HepG2 (cell line): ENCODE data around the gene TIFAB. TPM values are rescaled to one million over a fixed set of nuclear protein-coding genes. Genes with fewer than 3 reads are reported as not detected.

ENCODE experiments used
- ESRRA ChIP-seq: sonication (generic); formaldehyde crosslinking; IDR thresholded peaks from 2 replicates; pipeline ENCODE4 v1.5.1; 2020; ENCODE audit warnings: mild to moderate bottlenecking, low read depth, missing genetic modification reagents
- HDAC1 ChIP-seq: sonication (generic); formaldehyde crosslinking; IDR thresholded peaks from 2 replicates; pipeline ENCODE4 v1.5.1; 2020; ENCODE audit warnings: mild to moderate bottlenecking, missing genetic modification reagents
- HOXA7 ChIP-seq: sonication (generic); formaldehyde crosslinking; IDR thresholded peaks from 2 replicates; pipeline ENCODE4 v1.8.1; 2022; ENCODE audit warnings: mild to moderate bottlenecking, missing genetic modification reagents, moderate library complexity
- MAZ ChIP-seq, 2 experiments: sonication (generic) in 1 of 2; formaldehyde crosslinking in 1 of 2; IDR thresholded peaks; 2 replicates each; pipeline versions ENCODE4 v1.5.0 to v1.6.1; 2012 to 2020; ENCODE audit warnings: low read depth in 2 of 2, mild to moderate bottlenecking in 2 of 2, borderline replicate concordance in 1 of 2, improper control_type of control experiment in 1 of 2, low read length in 1 of 2, missing genetic modification reagents in 1 of 2, moderate library complexity in 1 of 2
- PHF8 ChIP-seq: sonication (generic); formaldehyde crosslinking; IDR thresholded peaks from 2 replicates; pipeline ENCODE4 v1.5.0; 2020; ENCODE audit warnings: missing genetic modification reagents
- RARG ChIP-seq: sonication (generic); formaldehyde crosslinking; IDR thresholded peaks from 2 replicates; pipeline ENCODE4 v1.4.0; 2020; ENCODE audit warnings: low read depth, mild to moderate bottlenecking, missing genetic modification reagents
- ZMYM3 ChIP-seq: sonication (generic); formaldehyde crosslinking; IDR thresholded peaks from 2 replicates; pipeline ENCODE4 v1.5.1; 2020; ENCODE audit warnings: mild to moderate bottlenecking, missing genetic modification reagents
- ZNF17 ChIP-seq: sonication (generic); formaldehyde crosslinking; IDR thresholded peaks from 2 replicates; pipeline ENCODE4 v1.5.0; 2020; ENCODE audit warnings: mild to moderate bottlenecking, missing genetic modification reagents
- ZNF547 ChIP-seq: sonication (generic); formaldehyde crosslinking; IDR thresholded peaks from 2 replicates; pipeline ENCODE4 v1.5.1; 2020; ENCODE audit warnings: mild to moderate bottlenecking, missing genetic modification reagents
- ZNF674 ChIP-seq: sonication (generic); formaldehyde crosslinking; IDR thresholded peaks from 2 replicates; pipeline ENCODE4 v1.5.0; 2020; ENCODE audit warnings: low read depth, mild to moderate bottlenecking, missing genetic modification reagents
- ZNF768 ChIP-seq: sonication (generic); formaldehyde crosslinking; IDR thresholded peaks from 2 replicates; pipeline ENCODE4 v1.4.0; 2020; ENCODE audit warnings: missing genetic modification reagents
- ZSCAN21 ChIP-seq: sonication (generic); formaldehyde crosslinking; IDR thresholded peaks from 2 replicates; pipeline ENCODE4 v1.8.0; 2022; ENCODE audit warnings: mild to moderate bottlenecking, missing genetic modification reagents, moderate library complexity, borderline replicate concordance
- ZSCAN25 ChIP-seq: sonication (generic); formaldehyde crosslinking; IDR thresholded peaks from 2 replicates; pipeline ENCODE4 v1.8.0; 2022; ENCODE audit warnings: mild to moderate bottlenecking, missing genetic modification reagents
- polyA plus RNA-seq, 8 experiments: library from polyadenylated mRNA; depleted of rRNA in 3 of 8; stranded (reverse) in 7 of 8; unstranded in 1 of 8; fragments of >200 nt; fragmentation: Illumina TruSeq in 4 of 8; extraction: Trizol in 4 of 8; gene quantifications; 2 replicates each; pipeline versions ENCODE4 v1.2.1 to v1.2.3, GENCODE V29; 2011 to 2016; ENCODE audit warnings: low read depth in 4 of 8, missing spikeins in 1 of 8, mixed read lengths in 1 of 8; ENCODE audit not compliant: insufficient read depth in 1 of 8
- total RNA-seq, 5 experiments: library from RNA; depleted of rRNA; stranded (reverse); fragments of >200 nt; fragmentation: Illumina TruSeq; extraction: Trizol; gene quantifications; 2 replicates each; pipeline ENCODE4 v1.2.3, GENCODE V29; 2016; ENCODE audit warnings: low read depth in 1 of 5
- TF ChIP-seq, protein P1 (sequence below): IDR thresholded peaks from 2 replicates; pipeline ENCODE4 v1.6.1; 2018; ENCODE audit warnings: missing genetic modification reagents, mild to moderate bottlenecking, missing compliant biosample characterization
- TF ChIP-seq, protein P2 (sequence below): sonication (generic); formaldehyde crosslinking; IDR thresholded peaks from 2 replicates; pipeline ENCODE4 v1.4.0; 2020; ENCODE audit warnings: missing genetic modification reagents, borderline replicate concordance
- TF ChIP-seq, protein P3 (sequence below): IDR thresholded peaks from 2 replicates; pipeline ENCODE4 v1.6.1; 2016; ENCODE audit warnings: mild to moderate bottlenecking
- TF ChIP-seq, protein P4 (sequence below), 2 experiments: IDR thresholded peaks; 2 replicates each; pipeline ENCODE4 v1.6.1; 2011 to 2012; ENCODE audit warnings: low read length in 2 of 2, borderline replicate concordance in 1 of 2, low read depth in 1 of 2, mild to moderate bottlenecking in 1 of 2, moderate library complexity in 1 of 2
- TF ChIP-seq, protein P5 (sequence below): sonication (generic); formaldehyde crosslinking; IDR thresholded peaks from 2 replicates; pipeline ENCODE4 v1.8.1; 2023; ENCODE audit warnings: missing genetic modification reagents, inconsistent platforms, borderline replicate concordance

TIFAB gene
- total and polyA plus RNA-seq, 2 of the 13 experiments (the other 11 are each of a cell fraction or from before 2014, with no cell fraction given): not detected

DNA sequence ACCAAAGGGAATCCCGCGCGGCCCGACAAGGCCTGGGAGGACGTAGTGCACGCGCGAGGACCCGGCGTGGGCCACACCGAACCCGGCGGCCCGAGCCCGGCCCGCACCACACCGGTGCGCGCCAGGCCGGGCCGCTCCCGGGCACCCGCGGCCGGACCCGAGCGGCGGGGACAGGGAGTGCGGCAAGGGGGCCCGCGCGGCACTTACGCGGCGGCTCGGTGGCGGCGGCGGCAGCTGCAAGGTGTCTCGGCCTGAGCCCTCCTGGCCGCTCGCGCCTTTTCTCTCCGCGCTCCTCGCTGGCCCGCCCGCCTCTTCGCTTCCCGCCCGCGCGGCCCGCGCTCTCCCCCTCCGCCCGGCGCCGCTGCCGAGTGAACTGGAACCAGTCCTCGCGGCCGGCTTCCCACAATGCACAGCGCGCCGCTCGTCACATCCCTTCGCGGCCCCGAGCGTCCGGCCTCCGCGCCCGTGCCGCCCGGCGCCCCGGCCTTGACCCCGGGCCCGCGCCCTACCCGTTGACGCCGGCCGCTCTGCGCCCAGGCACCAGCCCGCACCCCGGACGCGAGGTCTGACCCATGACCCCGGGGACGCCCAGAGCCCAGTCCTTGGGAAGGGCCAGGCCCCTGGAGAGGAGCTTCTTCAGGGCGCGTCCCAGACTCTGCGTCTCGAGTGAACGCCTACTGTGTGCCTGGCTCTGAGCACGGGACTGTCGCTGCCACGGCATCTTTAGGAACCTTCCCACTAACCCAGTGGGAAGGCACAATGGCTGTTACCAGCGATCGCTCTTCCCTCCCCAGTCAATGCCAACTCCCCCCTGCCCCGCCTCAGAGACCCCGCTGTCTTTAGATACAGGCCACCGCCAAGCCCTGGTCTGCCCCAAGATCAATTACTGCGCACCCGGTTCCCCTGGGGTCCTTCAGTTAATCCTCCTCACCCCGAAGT, 53.0 kb downstream of the TIFAB start, which contains the start of gene MACROH2A1 (continued):
- TF ChIP-seq ZSCAN25: peak; percentile 80; the same call in 1 of the 2 replicates
- TF ChIP-seq ZSCAN21: peak; percentile 69; the same call in 1 of the 2 replicates
- TF ChIP-seq, protein P1, sequence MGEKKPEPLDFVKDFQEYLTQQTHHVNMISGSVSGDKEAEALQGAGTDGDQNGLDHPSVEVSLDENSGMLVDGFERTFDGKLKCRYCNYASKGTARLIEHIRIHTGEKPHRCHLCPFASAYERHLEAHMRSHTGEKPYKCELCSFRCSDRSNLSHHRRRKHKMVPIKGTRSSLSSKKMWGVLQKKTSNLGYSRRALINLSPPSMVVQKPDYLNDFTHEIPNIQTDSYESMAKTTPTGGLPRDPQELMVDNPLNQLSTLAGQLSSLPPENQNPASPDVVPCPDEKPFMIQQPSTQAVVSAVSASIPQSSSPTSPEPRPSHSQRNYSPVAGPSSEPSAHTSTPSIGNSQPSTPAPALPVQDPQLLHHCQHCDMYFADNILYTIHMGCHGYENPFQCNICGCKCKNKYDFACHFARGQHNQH (CRISPR knock-in tag): peak; percentile 34; the same call in 1 of the 2 replicates
- TF ChIP-seq, protein P2, sequence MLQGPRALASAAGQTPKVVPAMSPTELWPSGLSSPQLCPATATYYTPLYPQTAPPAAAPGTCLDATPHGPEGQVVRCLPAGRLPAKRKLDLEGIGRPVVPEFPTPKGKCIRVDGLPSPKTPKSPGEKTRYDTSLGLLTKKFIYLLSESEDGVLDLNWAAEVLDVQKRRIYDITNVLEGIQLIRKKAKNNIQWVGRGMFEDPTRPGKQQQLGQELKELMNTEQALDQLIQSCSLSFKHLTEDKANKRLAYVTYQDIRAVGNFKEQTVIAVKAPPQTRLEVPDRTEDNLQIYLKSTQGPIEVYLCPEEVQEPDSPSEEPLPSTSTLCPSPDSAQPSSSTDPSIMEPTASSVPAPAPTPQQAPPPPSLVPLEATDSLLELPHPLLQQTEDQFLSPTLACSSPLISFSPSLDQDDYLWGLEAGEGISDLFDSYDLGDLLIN (CRISPR knock-in tag): no peak; the same call in 1 of the 2 replicates
- 0 out of 2 replicates have a peak, but pooled peaks have one; percentile 38 for TF ChIP-seq ZMYM3 (CRISPR knock-in tag)
- TF ChIP-seq HOXA7: no peak
- 0 out of 2 replicates have a peak, but pooled peaks have one; percentile 66 for TF ChIP-seq ESRRA
- peak; percentile 81 for TF ChIP-seq PHF8 (CRISPR knock-in tag)
- TF ChIP-seq ZNF674 (CRISPR knock-in tag): no peak
- peak; percentile 67; the same call in 1 of the 2 replicates for TF ChIP-seq ZNF547 (CRISPR knock-in tag)
- TF ChIP-seq, protein P3, sequence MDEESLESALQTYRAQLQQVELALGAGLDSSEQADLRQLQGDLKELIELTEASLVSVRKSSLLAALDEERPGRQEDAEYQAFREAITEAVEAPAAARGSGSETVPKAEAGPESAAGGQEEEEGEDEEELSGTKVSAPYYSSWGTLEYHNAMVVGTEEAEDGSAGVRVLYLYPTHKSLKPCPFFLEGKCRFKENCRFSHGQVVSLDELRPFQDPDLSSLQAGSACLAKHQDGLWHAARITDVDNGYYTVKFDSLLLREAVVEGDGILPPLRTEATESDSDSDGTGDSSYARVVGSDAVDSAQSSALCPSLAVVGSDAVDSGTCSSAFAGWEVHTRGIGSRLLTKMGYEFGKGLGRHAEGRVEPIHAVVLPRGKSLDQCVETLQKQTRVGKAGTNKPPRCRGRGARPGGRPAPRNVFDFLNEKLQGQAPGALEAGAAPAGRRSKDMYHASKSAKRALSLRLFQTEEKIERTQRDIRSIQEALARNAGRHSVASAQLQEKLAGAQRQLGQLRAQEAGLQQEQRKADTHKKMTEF: peak; percentile 18; the same call in 1 of the 2 replicates
- TF ChIP-seq, protein P4, sequence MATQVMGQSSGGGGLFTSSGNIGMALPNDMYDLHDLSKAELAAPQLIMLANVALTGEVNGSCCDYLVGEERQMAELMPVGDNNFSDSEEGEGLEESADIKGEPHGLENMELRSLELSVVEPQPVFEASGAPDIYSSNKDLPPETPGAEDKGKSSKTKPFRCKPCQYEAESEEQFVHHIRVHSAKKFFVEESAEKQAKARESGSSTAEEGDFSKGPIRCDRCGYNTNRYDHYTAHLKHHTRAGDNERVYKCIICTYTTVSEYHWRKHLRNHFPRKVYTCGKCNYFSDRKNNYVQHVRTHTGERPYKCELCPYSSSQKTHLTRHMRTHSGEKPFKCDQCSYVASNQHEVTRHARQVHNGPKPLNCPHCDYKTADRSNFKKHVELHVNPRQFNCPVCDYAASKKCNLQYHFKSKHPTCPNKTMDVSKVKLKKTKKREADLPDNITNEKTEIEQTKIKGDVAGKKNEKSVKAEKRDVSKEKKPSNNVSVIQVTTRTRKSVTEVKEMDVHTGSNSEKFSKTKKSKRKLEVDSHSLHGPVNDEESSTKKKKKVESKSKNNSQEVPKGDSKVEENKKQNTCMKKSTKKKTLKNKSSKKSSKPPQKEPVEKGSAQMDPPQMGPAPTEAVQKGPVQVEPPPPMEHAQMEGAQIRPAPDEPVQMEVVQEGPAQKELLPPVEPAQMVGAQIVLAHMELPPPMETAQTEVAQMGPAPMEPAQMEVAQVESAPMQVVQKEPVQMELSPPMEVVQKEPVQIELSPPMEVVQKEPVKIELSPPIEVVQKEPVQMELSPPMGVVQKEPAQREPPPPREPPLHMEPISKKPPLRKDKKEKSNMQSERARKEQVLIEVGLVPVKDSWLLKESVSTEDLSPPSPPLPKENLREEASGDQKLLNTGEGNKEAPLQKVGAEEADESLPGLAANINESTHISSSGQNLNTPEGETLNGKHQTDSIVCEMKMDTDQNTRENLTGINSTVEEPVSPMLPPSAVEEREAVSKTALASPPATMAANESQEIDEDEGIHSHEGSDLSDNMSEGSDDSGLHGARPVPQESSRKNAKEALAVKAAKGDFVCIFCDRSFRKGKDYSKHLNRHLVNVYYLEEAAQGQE (IDR thresholded peaks at IDR 0.05; ENCODE audit: borderline replicate concordance in 1 of 2, low read depth in 1 of 2, low read length in 2 of 2): peak in 1 of 2 experiments; percentile 31; a peak in 1 of 4 replicates
- TF ChIP-seq, protein P5, sequence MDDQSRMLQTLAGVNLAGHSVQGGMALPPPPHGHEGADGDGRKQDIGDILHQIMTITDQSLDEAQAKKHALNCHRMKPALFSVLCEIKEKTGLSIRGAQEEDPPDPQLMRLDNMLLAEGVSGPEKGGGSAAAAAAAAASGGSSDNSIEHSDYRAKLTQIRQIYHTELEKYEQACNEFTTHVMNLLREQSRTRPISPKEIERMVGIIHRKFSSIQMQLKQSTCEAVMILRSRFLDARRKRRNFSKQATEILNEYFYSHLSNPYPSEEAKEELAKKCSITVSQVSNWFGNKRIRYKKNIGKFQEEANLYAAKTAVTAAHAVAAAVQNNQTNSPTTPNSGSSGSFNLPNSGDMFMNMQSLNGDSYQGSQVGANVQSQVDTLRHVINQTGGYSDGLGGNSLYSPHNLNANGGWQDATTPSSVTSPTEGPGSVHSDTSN (CRISPR knock-in tag): no peak
- peak; percentile 74; the same call in 1 of the 2 replicates for TF ChIP-seq ZNF768 (CRISPR knock-in tag)
- no peak for TF ChIP-seq RARG
- TF ChIP-seq MAZ (IDR thresholded peaks at IDR 0.05; ENCODE audit: borderline replicate concordance, low read depth, low read length): peak; percentile 64; the same call in 1 of the 2 replicates
- peak; percentile 88 for TF ChIP-seq MAZ (CRISPR knock-in tag; IDR thresholded peaks at IDR 0.05; ENCODE audit: low read depth)
- no peak for TF ChIP-seq ZNF17 (CRISPR knock-in tag)
- TF ChIP-seq HDAC1 (CRISPR knock-in tag): 0 out of 2 replicates have a peak, but pooled peaks have one; percentile 30
